ENCODE data around the gene GBF1.

DNA sequence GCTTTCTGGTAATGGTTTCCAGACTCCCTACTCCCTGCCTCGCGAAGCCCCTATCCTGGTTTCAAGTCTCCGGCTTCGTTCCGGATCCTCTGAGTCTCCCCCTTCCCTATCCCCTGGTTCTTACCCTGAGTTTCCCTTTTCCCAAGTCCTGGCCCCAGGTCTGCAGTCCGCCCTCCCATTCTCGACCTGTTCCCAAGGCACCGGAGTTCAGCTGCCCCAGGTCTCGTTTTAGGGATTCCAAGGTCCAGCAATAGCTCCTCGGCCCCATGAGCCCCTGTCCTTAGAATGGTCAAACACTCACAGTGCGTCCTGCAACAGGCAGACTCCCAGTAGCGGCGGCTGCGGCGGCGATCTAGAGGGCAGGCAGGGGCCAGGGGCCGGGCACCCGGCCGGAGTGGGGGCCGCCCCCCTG lies 4.3 kb upstream of the GBF1 start:
- TF ChIP-seq GATA2 (IDR thresholded peaks at IDR 0.05; ENCODE audit: low read depth, low read length): no peak
- no peak for TF ChIP-seq GATA3 (IDR thresholded peaks at IDR 0.05; ENCODE audit: low read depth, low read length)

All from SH-SY5Y (cell line).